Panc1 (cell line): ENCODE results near the gene TBC1D13. TPM values are rescaled to one million over a fixed set of nuclear protein-coding genes. Genes with fewer than 3 reads are reported as not detected.

Source experiments
- ATAC-seq: fragments of 200-7000 bp; cut with Tn5 transposase; 2 replicates; pipeline ENCODE4 v1.9.1; 2020; ENCODE audit warnings: mild to moderate bottlenecking, moderate library complexity
- BruUV-seq: library from RNA; stranded (reverse); fragments of 400-500 nt; replicated peaks from 2 replicates; lab custom pipeline; 2021; lab: Mats Ljungman, UMichigan
- CTCF ChIA-PET: fragments of 300-600 bp; sonication (Branson Sonifier 250); formaldehyde crosslinking; loops from one replicate; lab custom pipeline; 2022; ENCODE audit warnings: antibody characterized with exemption; lab: Charles Lee
- POLR2A ChIA-PET: fragments of 300-600 bp; sonication (Branson Sonifier 250); formaldehyde crosslinking; loops from one replicate; lab custom pipeline; 2022; ENCODE audit warnings: antibody characterized with exemption; lab: Charles Lee
- DNase-seq: peaks from one replicate; pipeline ENCODE4 v3.0.0-alpha.2; 2010; ENCODE audit warnings: low read depth, low spot score
- H3K27ac ChIP-seq: 2 replicates; pipeline ENCODE4 v1.5.1; 2011; ENCODE audit warnings: mild to moderate bottlenecking, low read length, inconsistent platforms
- H3K27me3 ChIP-seq: fragments of 200-500 bp; sonication (Bioruptor generic); 2 replicates; pipeline ENCODE4 v1.6.0; 2014; ENCODE audit warnings: low read length, inconsistent platforms; ENCODE audit not compliant: control insufficient read depth, insufficient read depth
- H3K36me3 ChIP-seq: fragments of 200-500 bp; sonication (Bioruptor generic); 2 replicates; pipeline ENCODE4 v1.5.1; 2014; ENCODE audit warnings: inconsistent platforms, mild to moderate bottlenecking, low read length, moderate library complexity; ENCODE audit not compliant: control insufficient read depth, insufficient read depth
- H3K4me1 ChIP-seq: 2 replicates; pipeline ENCODE4 v1.5.1; 2011; ENCODE audit warnings: inconsistent platforms, mild to moderate bottlenecking, low read length, moderate library complexity; ENCODE audit not compliant: control insufficient read depth, insufficient read depth
- H3K4me3 ChIP-seq, 2 experiments: 2 replicates each; pipeline ENCODE4 v1.5.1; 2011 to 2012; ENCODE audit warnings: low read depth in 2 of 2, low read length in 2 of 2, mild to moderate bottlenecking in 2 of 2, inconsistent platforms in 1 of 2, moderate library complexity in 1 of 2
- H3K9me3 ChIP-seq: fragments of 200-500 bp; sonication (Bioruptor generic); 2 replicates; pipeline ENCODE4 v1.5.1; 2014; ENCODE audit warnings: low read depth, mild to moderate bottlenecking, inconsistent platforms, low read length, moderate library complexity; ENCODE audit not compliant: control insufficient read depth, insufficient read depth
- POLR2AphosphoS5 ChIP-seq: IDR thresholded peaks from 2 replicates; pipeline ENCODE4 v1.6.1; 2012; ENCODE audit warnings: mild to moderate bottlenecking, low read depth, low read length, moderate library complexity
- SIN3A ChIP-seq: IDR thresholded peaks from 2 replicates; pipeline ENCODE4 v1.6.1; 2012; ENCODE audit warnings: low read depth, mild to moderate bottlenecking, low read length, moderate library complexity, borderline replicate concordance; ENCODE audit not compliant: insufficient read depth
- TCF7L2 ChIP-seq: IDR thresholded peaks from 2 replicates; pipeline ENCODE4 v1.6.1; 2011; ENCODE audit warnings: mild to moderate bottlenecking, low read depth, low read length, inconsistent platforms
- in situ Hi-C: cut with HindIII; loops from 2 replicates; pipeline ENCODE4 v1.10.0; 2016; ENCODE audit warnings: low sequenced_read_pairs, low pct_unique_long_range_greater_than_20kb
- intact Hi-C: fragments of 100-400 bp; cut with micrococcal nuclease; formaldehyde crosslinking; loops from one replicate; pipeline ENCODE4 v1.10.0; 2022; ENCODE audit not compliant: unreplicated experiment
- total RNA-seq: library from RNA; stranded (reverse); gene quantifications from one replicate; pipeline ENCODE4 v1.2.1, GENCODE V29; 2021; ENCODE audit not compliant: unreplicated experiment
- TF ChIP-seq, protein P1 (sequence below): fragments of 450-650 bp; IDR thresholded peaks from 2 replicates; pipeline ENCODE4 v1.5.1; 2017; ENCODE audit warnings: mild to moderate bottlenecking
- TF ChIP-seq, protein P2 (sequence below), 2 experiments: IDR thresholded peaks; 2 replicates each; pipeline ENCODE4 v1.6.1; 2011 to 2012; ENCODE audit warnings: low read depth in 2 of 2, control low read depth in 1 of 2, low read length in 1 of 2, mild to moderate bottlenecking in 1 of 2, moderate library complexity in 1 of 2; ENCODE audit not compliant: insufficient read depth in 1 of 2

The TBC1D13 gene
- total RNA-seq, 1 experiment from 2014 or later: 21.3 TPM

DNA sequence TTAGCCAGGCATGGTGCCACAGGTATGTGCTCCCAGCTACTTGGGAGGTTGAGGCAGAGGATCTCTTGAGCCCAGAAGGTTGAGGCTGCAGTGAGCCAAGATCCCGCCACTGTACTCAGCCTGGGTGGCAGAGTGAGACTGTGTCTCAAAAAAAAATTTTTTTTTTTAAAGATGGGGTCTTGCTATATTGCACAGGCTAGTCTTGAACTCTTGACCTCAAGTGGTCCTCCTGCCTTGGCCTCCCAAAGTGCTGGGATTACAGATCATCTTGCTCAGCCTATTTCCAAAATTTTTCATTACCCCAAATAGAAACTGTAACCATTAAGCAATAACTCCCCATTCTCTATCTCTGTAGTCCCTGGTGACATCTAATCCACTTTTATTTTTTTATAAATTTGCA is 4.4 kb upstream of the TBC1D13 start:
- in situ Hi-C loops (no loop called here), intact Hi-C loops (no loop called here)
- H3K4me1 ChIP-seq: peaks cover under 1% of the 10 kb centered on the region
- TF ChIP-seq, protein P1, sequence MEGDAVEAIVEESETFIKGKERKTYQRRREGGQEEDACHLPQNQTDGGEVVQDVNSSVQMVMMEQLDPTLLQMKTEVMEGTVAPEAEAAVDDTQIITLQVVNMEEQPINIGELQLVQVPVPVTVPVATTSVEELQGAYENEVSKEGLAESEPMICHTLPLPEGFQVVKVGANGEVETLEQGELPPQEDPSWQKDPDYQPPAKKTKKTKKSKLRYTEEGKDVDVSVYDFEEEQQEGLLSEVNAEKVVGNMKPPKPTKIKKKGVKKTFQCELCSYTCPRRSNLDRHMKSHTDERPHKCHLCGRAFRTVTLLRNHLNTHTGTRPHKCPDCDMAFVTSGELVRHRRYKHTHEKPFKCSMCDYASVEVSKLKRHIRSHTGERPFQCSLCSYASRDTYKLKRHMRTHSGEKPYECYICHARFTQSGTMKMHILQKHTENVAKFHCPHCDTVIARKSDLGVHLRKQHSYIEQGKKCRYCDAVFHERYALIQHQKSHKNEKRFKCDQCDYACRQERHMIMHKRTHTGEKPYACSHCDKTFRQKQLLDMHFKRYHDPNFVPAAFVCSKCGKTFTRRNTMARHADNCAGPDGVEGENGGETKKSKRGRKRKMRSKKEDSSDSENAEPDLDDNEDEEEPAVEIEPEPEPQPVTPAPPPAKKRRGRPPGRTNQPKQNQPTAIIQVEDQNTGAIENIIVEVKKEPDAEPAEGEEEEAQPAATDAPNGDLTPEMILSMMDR: no peak
- TF ChIP-seq, protein P2, sequence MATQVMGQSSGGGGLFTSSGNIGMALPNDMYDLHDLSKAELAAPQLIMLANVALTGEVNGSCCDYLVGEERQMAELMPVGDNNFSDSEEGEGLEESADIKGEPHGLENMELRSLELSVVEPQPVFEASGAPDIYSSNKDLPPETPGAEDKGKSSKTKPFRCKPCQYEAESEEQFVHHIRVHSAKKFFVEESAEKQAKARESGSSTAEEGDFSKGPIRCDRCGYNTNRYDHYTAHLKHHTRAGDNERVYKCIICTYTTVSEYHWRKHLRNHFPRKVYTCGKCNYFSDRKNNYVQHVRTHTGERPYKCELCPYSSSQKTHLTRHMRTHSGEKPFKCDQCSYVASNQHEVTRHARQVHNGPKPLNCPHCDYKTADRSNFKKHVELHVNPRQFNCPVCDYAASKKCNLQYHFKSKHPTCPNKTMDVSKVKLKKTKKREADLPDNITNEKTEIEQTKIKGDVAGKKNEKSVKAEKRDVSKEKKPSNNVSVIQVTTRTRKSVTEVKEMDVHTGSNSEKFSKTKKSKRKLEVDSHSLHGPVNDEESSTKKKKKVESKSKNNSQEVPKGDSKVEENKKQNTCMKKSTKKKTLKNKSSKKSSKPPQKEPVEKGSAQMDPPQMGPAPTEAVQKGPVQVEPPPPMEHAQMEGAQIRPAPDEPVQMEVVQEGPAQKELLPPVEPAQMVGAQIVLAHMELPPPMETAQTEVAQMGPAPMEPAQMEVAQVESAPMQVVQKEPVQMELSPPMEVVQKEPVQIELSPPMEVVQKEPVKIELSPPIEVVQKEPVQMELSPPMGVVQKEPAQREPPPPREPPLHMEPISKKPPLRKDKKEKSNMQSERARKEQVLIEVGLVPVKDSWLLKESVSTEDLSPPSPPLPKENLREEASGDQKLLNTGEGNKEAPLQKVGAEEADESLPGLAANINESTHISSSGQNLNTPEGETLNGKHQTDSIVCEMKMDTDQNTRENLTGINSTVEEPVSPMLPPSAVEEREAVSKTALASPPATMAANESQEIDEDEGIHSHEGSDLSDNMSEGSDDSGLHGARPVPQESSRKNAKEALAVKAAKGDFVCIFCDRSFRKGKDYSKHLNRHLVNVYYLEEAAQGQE (IDR thresholded peaks at IDR 0.05; ENCODE audit: insufficient read depth in 1 of 2, low read depth in 2 of 2, low read length in 1 of 2): no peak
- no peak for TF ChIP-seq SIN3A
- no peak for TF ChIP-seq TCF7L2
- no peak for ATAC-seq
- CTCF ChIA-PET: no interaction called here
- DNase-seq: no peak
- H3K27ac ChIP-seq: no peak overlapping the region
- no peak overlapping the region for H3K4me3 ChIP-seq
- no peaks in the 10 kb centered on the region; the same call in 1 of the 2 replicates for H3K36me3 ChIP-seq
- H3K9me3 ChIP-seq: no peaks in the 10 kb centered on the region
- POLR2A ChIA-PET: no interaction called here
- no TSS peak for BruUV-seq
- H3K27me3 ChIP-seq: no peaks in the 10 kb centered on the region

GRCh38 chr9:128785427-128785826 is 1.6 kb upstream of the TBC1D13 start:
- ChIA-PET CTCF (no interaction called here), POLR2A (interaction anchor here (0.6 kb wide), 1 partner anchor 94 kb away, joined by 7 read pairs; no protein-coding TSS in a partner anchor)
- TF ChIP-seq POLR2AphosphoS5: no peak
- TF ChIP-seq, protein P2 (IDR thresholded peaks at IDR 0.05; ENCODE audit: insufficient read depth in 1 of 2, low read depth in 2 of 2, low read length in 1 of 2): no peak
- TF ChIP-seq TCF7L2: no peak
- TF ChIP-seq SIN3A: no peak
- TF ChIP-seq, protein P1: no peak
- intact Hi-C loops (no loop called here), in situ Hi-C loops (no loop called here)
- Histone ChIP-seq H3K9me3 (no peaks in the 10 kb centered on the region), H3K4me1 (peaks cover 10% of the 10 kb centered on the region), H3K27me3 (no peaks in the 10 kb centered on the region), H3K36me3 (no peaks in the 10 kb centered on the region; the same call in 1 of the 2 replicates), H3K4me3 (no peak overlapping the region), H3K27ac (no peak overlapping the region)
- ATAC-seq (no peak), DNase-seq (no peak)
- BruUV-seq: no TSS peak
